Mesenchymal stem cell (in vitro differentiated cells and primary cell): Measurements from ENCODE around the gene SPCS1. TPM values are rescaled to one million over a fixed set of nuclear protein-coding genes. Genes with fewer than 3 reads are reported as not detected.
A peak's percentile ranks its signal among the peaks of the same experiment; 100 is the strongest.

ENCODE experiments used
- DNase-seq: peaks from one replicate; pipeline ENCODE4 v3.0.0-alpha.2; 2013
- H2AFZ ChIP-seq: one replicate; pipeline ENCODE4 v1.6.1; 2013; ENCODE audit warnings: low read depth, mild to moderate bottlenecking, control low read depth, inconsistent platforms, low read length, moderate library complexity
- H2AK5ac ChIP-seq: 2 replicates; pipeline ENCODE4 v1.6.1; 2013; ENCODE audit warnings: low read length, moderate library complexity, mild to moderate bottlenecking, inconsistent platforms; ENCODE audit not compliant: severe bottlenecking
- H2BK120ac ChIP-seq: one replicate; pipeline ENCODE4 v1.6.1; 2013; ENCODE audit warnings: low read depth, mild to moderate bottlenecking, inconsistent platforms, low read length, moderate library complexity
- H2BK12ac ChIP-seq, 2 experiments: one replicate each; pipeline ENCODE4 v1.6.1; 2013; ENCODE audit warnings: inconsistent platforms in 2 of 2, low read length in 2 of 2, mild to moderate bottlenecking in 2 of 2, moderate library complexity in 2 of 2, control low read depth in 1 of 2
- H2BK15ac ChIP-seq: one replicate; pipeline ENCODE4 v1.6.1; 2013; ENCODE audit warnings: mild to moderate bottlenecking, low read depth, inconsistent platforms; ENCODE audit not compliant: poor library complexity, severe bottlenecking
- H2BK5ac ChIP-seq: 2 replicates; pipeline ENCODE4 v1.6.1; 2013; ENCODE audit warnings: low read depth, mild to moderate bottlenecking, low read length, control low read depth, inconsistent platforms; ENCODE audit not compliant: poor library complexity, severe bottlenecking
- H3K14ac ChIP-seq, 2 experiments: one replicate each; pipeline ENCODE4 v1.6.1; 2013; ENCODE audit warnings: inconsistent platforms in 2 of 2, low read length in 2 of 2, control low read depth in 1 of 2, mild to moderate bottlenecking in 1 of 2, moderate library complexity in 1 of 2
- H3K18ac ChIP-seq, 2 experiments: one replicate each; pipeline ENCODE4 v1.6.1; 2013; ENCODE audit warnings: inconsistent platforms in 2 of 2, low read length in 2 of 2, control low read depth in 1 of 2, low read depth in 1 of 2, mild to moderate bottlenecking in 1 of 2
- H3K23ac ChIP-seq, 2 experiments: one replicate each; pipeline ENCODE4 v1.6.1; 2013; ENCODE audit warnings: inconsistent platforms in 2 of 2, low read length in 2 of 2, mild to moderate bottlenecking in 2 of 2, moderate library complexity in 2 of 2, control low read depth in 1 of 2
- H3K27ac ChIP-seq: 2 replicates; pipeline ENCODE4 v1.5.1; 2013; ENCODE audit warnings: mild to moderate bottlenecking, moderate library complexity, low read length, control low read depth, inconsistent platforms; ENCODE audit not compliant: poor library complexity, severe bottlenecking
- H3K27me3 ChIP-seq, 2 experiments: 2 replicates each; pipeline versions ENCODE4 v1.6.1 to v1.7.0; 2013; ENCODE audit warnings: low read length in 2 of 2, mild to moderate bottlenecking in 2 of 2, moderate library complexity in 2 of 2, control low read depth in 1 of 2, inconsistent platforms in 1 of 2; ENCODE audit not compliant: control insufficient read depth in 1 of 2, insufficient read depth in 1 of 2
- H3K36me3 ChIP-seq, 2 experiments: 2 replicates each; pipeline versions ENCODE4 v1.6.1 to v1.7.0; 2013; ENCODE audit warnings: low read length in 2 of 2, control low read depth in 1 of 2, inconsistent platforms in 1 of 2, low read depth in 1 of 2, mild to moderate bottlenecking in 1 of 2; ENCODE audit not compliant: insufficient read depth in 2 of 2, control insufficient read depth in 1 of 2
- H3K4ac ChIP-seq, 2 experiments: one replicate each; pipeline ENCODE4 v1.6.1; 2013; ENCODE audit warnings: inconsistent platforms in 2 of 2, low read length in 2 of 2, mild to moderate bottlenecking in 2 of 2, moderate library complexity in 2 of 2, control low read depth in 1 of 2, low read depth in 1 of 2
- H3K4me1 ChIP-seq: 2 replicates; pipeline ENCODE4 v1.6.1; 2013; ENCODE audit warnings: low read depth, low read length, control low read depth; ENCODE audit not compliant: control insufficient read depth, insufficient read depth
- H3K4me2 ChIP-seq: 2 replicates; pipeline ENCODE4 v1.6.1; 2013; ENCODE audit warnings: low read length, mild to moderate bottlenecking, inconsistent platforms; ENCODE audit not compliant: poor library complexity, severe bottlenecking
- H3K4me3 ChIP-seq, 2 experiments: 2 replicates each; pipeline versions ENCODE4 v1.5.1 to v1.7.0; 2013; ENCODE audit warnings: low read length in 2 of 2, mild to moderate bottlenecking in 2 of 2, control low read depth in 1 of 2, low read depth in 1 of 2; ENCODE audit not compliant: insufficient read depth in 1 of 2
- H3K79me1 ChIP-seq: replicated peaks from 2 replicates; pipeline ENCODE4 v1.6.1; 2013; ENCODE audit warnings: mild to moderate bottlenecking, control low read depth, low read length, inconsistent platforms; ENCODE audit not compliant: poor library complexity, severe bottlenecking
- H3K9ac ChIP-seq: 2 replicates; pipeline ENCODE4 v1.7.0; 2013; ENCODE audit warnings: mild to moderate bottlenecking, low read length, moderate library complexity
- H3K9me3 ChIP-seq: 2 replicates; pipeline ENCODE4 v1.7.0; 2013; ENCODE audit warnings: mild to moderate bottlenecking, low read length; ENCODE audit not compliant: control insufficient read depth
- H4K8ac ChIP-seq: one replicate; pipeline ENCODE4 v1.6.1; 2013; ENCODE audit warnings: inconsistent platforms, mild to moderate bottlenecking, low read length, moderate library complexity
- H4K91ac ChIP-seq: one replicate; pipeline ENCODE4 v1.6.1; 2013; ENCODE audit warnings: mild to moderate bottlenecking, low read length, inconsistent platforms
- WGBS: methylation state at CpG from one replicate; pipeline ENCODE4 v1.1.7; 2013; ENCODE audit warnings: mixed read lengths; 5-methylcytosine and 5-hydroxymethylcytosine counted together
- small RNA-seq: library from polyadenylated mRNA; stranded (forward); fragments of <200 nt; extraction: miRNeasy Mini kit (QIAGEN cat#:217004); gene quantifications from one replicate; pipeline ENCODE3, GENCODE V24; 2013; ENCODE audit warnings: low read depth

SPCS1 gene

GRCh38 chr3:52752045-52752660 lies 46.2 kb downstream of the SPCS1 start:
- no peaks in the 10 kb centered on the region for H3K9me3 ChIP-seq
- H2BK12ac ChIP-seq = no peak overlapping the region
- H3K79me1 ChIP-seq = peaks cover 10% of the 10 kb centered on the region
- H3K4ac ChIP-seq = no peak overlapping the region
- no peak overlapping the region for H3K4me2 ChIP-seq
- H4K91ac ChIP-seq = no peak overlapping the region
- H3K9ac ChIP-seq = no peak overlapping the region
- H3K4me1 ChIP-seq = peaks cover 3% of the 10 kb centered on the region
- H2BK5ac ChIP-seq = no peak overlapping the region
- no peak overlapping the region for H4K8ac ChIP-seq
- 87% methylated on average over 3 of the region's 3 CpGs for WGBS
- H3K36me3 ChIP-seq = peaks cover 24 to 56% of the 10 kb centered on the region in 2 experiments
- H2AK5ac ChIP-seq = no peak overlapping the region
- no peak overlapping the region for H2AFZ ChIP-seq
- H3K14ac ChIP-seq = no peak overlapping the region
- no peak overlapping the region for H3K18ac ChIP-seq
- DNase-seq = peak; percentile 41
- no peak overlapping the region for H3K4me3 ChIP-seq
- H2BK120ac ChIP-seq = no peak overlapping the region
- no peak overlapping the region for H3K23ac ChIP-seq
- H3K27me3 ChIP-seq = no peaks in the 10 kb centered on the region
- no peak overlapping the region for H2BK15ac ChIP-seq
- no peak overlapping the region for H3K27ac ChIP-seq

- H2BK120ac ChIP-seq = no peak overlapping the region
- no peaks in the 10 kb centered on the region for H3K27me3 ChIP-seq
- H2BK12ac ChIP-seq = no peak overlapping the region
- H3K79me1 ChIP-seq = peaks cover 8% of the 10 kb centered on the region
- H2BK15ac ChIP-seq = no peak overlapping the region
- no peak overlapping the region for H3K9ac ChIP-seq
- H3K4me1 ChIP-seq = peaks cover 3% of the 10 kb centered on the region
- no peak overlapping the region for H3K23ac ChIP-seq
- H2AK5ac ChIP-seq = no peak overlapping the region
- H3K36me3 ChIP-seq = peaks cover 21 to 59% of the 10 kb centered on the region in 2 experiments
- no peak overlapping the region for H2BK5ac ChIP-seq
- H4K91ac ChIP-seq = no peak overlapping the region
- H3K4me3 ChIP-seq = no peak overlapping the region
- H3K27ac ChIP-seq = no peak overlapping the region
- H3K14ac ChIP-seq = no peak overlapping the region
- no peak overlapping the region for H3K18ac ChIP-seq
- H3K4me2 ChIP-seq = no peak overlapping the region
- DNase-seq = no peak
- WGBS = 95% methylated on average over 4 of the region's 4 CpGs
- H3K4ac ChIP-seq = no peak overlapping the region
- no peaks in the 10 kb centered on the region for H3K9me3 ChIP-seq
- H4K8ac ChIP-seq = no peak overlapping the region
- no peak overlapping the region for H2AFZ ChIP-seq
Observed at GRCh38 chr3:52754373-52754772, 48.5 kb downstream of the SPCS1 start.

GRCh38 chr3:52756141-52756540 lies 50.2 kb downstream of the SPCS1 start:
- Histone ChIP-seq H3K4me1 (peaks cover 3% of the 10 kb centered on the region), H3K27ac (no peak overlapping the region), H4K91ac (no peak overlapping the region), H2AK5ac (no peak overlapping the region), H3K4ac (no peak overlapping the region), H3K9ac (no peak overlapping the region), H3K9me3 (no peaks in the 10 kb centered on the region), H2BK5ac (no peak overlapping the region), H2AFZ (no peak overlapping the region), H3K18ac (no peak overlapping the region), H2BK15ac (no peak overlapping the region), H3K14ac (no peak overlapping the region), H3K27me3 (no peaks in the 10 kb centered on the region), H2BK12ac (no peak overlapping the region), H3K4me3 (no peak overlapping the region), H3K79me1 (peaks cover 9% of the 10 kb centered on the region), H4K8ac (no peak overlapping the region), H3K36me3 (peaks cover 11 to 58% of the 10 kb centered on the region in 2 experiments), H3K4me2 (no peak overlapping the region), H2BK120ac (no peak overlapping the region), H3K23ac (no peak overlapping the region)
- WGBS = 100% methylated on average over 1 of the region's 1 CpG
- no peak for DNase-seq

Small RNA genes lying within 50 kb of the gene (small RNA-seq; reads per million reads assigned to genes)
- gene AC006254.2 (not detected), gene RF00569 (3,259 reads per million, percentile 99 among the genes with 10 or more reads in this experiment), gene RF01183 (not detected), gene SNORD19 (1.7 reads per million), gene SNORD19B (not detected), gene SNORD69 (2,650 reads per million, percentile 99 among the genes with 10 or more reads in this experiment)
